Measurements from ENCODE around the gene NINJ2.

- TF ChIP-seq, protein P1, sequence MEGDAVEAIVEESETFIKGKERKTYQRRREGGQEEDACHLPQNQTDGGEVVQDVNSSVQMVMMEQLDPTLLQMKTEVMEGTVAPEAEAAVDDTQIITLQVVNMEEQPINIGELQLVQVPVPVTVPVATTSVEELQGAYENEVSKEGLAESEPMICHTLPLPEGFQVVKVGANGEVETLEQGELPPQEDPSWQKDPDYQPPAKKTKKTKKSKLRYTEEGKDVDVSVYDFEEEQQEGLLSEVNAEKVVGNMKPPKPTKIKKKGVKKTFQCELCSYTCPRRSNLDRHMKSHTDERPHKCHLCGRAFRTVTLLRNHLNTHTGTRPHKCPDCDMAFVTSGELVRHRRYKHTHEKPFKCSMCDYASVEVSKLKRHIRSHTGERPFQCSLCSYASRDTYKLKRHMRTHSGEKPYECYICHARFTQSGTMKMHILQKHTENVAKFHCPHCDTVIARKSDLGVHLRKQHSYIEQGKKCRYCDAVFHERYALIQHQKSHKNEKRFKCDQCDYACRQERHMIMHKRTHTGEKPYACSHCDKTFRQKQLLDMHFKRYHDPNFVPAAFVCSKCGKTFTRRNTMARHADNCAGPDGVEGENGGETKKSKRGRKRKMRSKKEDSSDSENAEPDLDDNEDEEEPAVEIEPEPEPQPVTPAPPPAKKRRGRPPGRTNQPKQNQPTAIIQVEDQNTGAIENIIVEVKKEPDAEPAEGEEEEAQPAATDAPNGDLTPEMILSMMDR (IDR thresholded peaks at IDR 0.05) = no peak
- TF ChIP-seq POLR2AphosphoS5 (IDR thresholded peaks at IDR 0.05) = no peak
- TF ChIP-seq POLR2A (IDR thresholded peaks at IDR 0.05) = no peak
Observed at GRCh38 chr12:536751-537245, 126.4 kb downstream of the NINJ2 start.
